ENCODE results near the gene ZNF341. TPM values are rescaled to one million over a fixed set of nuclear protein-coding genes. Genes with fewer than 3 reads are reported as not detected.

The ZNF341 gene
- total and polyA plus RNA-seq, 9 of the 15 experiments (the other 6 are each of a cell fraction or from before 2014, with no cell fraction given) = 0.08 to 2.6 (median 1.0) TPM

DNA sequence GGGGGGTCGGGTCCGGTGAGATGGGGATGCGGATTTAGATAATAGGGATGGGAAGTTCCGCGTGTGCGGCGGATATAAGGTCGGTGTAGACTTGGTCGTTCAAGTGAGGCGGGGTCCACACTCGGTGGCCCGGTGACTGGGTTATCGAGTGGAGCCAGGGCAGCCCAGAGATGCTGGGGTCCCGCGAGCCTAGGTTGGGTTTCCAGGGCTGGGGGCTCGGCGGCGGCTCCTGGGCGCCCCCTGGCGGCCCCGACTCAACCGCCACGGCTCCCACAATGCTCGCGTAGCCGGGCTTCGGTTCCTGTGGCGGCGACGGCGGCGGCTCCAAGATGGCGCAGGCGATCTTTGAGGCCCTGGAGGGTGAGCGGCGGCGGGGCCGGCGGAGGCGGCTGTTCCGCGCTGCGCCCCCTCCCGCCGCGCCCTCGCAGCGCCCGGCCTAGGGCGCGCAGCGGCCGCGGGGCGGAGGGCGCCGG, at the start of gene ZNF341 (continued):
- TF ChIP-seq CXXC5 (CRISPR knock-in tag; IDR thresholded peaks at IDR 0.05) = peak; percentile 97
- 0 out of 4 replicates have a peak, but pooled peaks of 1 of the 2 experiments have one; percentile 30 for TF ChIP-seq HDAC1 (IDR thresholded peaks at IDR 0.05)
- TF ChIP-seq NR2C1 (IDR thresholded peaks at IDR 0.05) = no peak
- no peak for TF ChIP-seq NR2C1 (tag; IDR thresholded peaks at IDR 0.05)
- no peak for TF ChIP-seq BRF2 (IDR thresholded peaks at IDR 0.05; ENCODE audit: borderline replicate concordance, insufficient read depth, insufficient read length)
- no peak for TF ChIP-seq SIX5 (IDR thresholded peaks at IDR 0.05; ENCODE audit: borderline replicate concordance in 1 of 2, insufficient read depth in 1 of 2, low read depth in 1 of 2, low read length in 2 of 2)
- TF ChIP-seq CTBP1 (IDR thresholded peaks at IDR 0.05; ENCODE audit: borderline replicate concordance) = peak; percentile 67
- peak; percentile 22; the same call in 1 of the 2 replicates for TF ChIP-seq POLR2H (tag; IDR thresholded peaks at IDR 0.05; ENCODE audit: low read depth)
- TF ChIP-seq SMARCA5 (IDR thresholded peaks at IDR 0.05) = peak; percentile 28; the same call in 1 of the 2 replicates
- TF ChIP-seq DNMT1 (IDR thresholded peaks at IDR 0.05) = no peak
- TF ChIP-seq SMC3 (conservative IDR thresholded peaks at IDR 0.05; ENCODE audit: insufficient read depth, low read depth, low read length) = peak; percentile 80
- TF ChIP-seq ARID2 (IDR thresholded peaks at IDR 0.05) = peak; percentile 45; the same call in 1 of the 2 replicates
- TF ChIP-seq, protein P1, sequence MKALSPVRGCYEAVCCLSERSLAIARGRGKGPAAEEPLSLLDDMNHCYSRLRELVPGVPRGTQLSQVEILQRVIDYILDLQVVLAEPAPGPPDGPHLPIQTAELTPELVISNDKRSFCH (CRISPR knock-in tag; IDR thresholded peaks at IDR 0.05) = no peak
- TF ChIP-seq, protein P1 (tag; IDR thresholded peaks at IDR 0.05) = no peak
- TF ChIP-seq ZNF239 (CRISPR knock-in tag; IDR thresholded peaks at IDR 0.05) = no peak
- no peak for TF ChIP-seq TRIM28 (IDR thresholded peaks at IDR 0.05)
- TF ChIP-seq, protein P2, sequence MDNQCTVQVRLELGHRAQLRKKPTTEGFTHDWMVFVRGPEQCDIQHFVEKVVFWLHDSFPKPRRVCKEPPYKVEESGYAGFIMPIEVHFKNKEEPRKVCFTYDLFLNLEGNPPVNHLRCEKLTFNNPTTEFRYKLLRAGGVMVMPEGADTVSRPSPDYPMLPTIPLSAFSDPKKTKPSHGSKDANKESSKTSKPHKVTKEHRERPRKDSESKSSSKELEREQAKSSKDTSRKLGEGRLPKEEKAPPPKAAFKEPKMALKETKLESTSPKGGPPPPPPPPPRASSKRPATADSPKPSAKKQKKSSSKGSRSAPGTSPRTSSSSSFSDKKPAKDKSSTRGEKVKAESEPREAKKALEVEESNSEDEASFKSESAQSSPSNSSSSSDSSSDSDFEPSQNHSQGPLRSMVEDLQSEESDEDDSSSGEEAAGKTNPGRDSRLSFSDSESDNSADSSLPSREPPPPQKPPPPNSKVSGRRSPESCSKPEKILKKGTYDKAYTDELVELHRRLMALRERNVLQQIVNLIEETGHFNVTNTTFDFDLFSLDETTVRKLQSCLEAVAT (IDR thresholded peaks at IDR 0.05) = peak in 1 of 2 experiments; percentile 61; a peak in 1 of 4 replicates
- peak; percentile 9 for TF ChIP-seq PCBP2 (IDR thresholded peaks at IDR 0.05; ENCODE audit: low read depth, low read length, poor library complexity, severe bottlenecking)
- TF ChIP-seq NCOA2 (IDR thresholded peaks at IDR 0.05; ENCODE audit: partially characterized antibody in 2 of 2) = no peak
- TF ChIP-seq, protein P3, sequence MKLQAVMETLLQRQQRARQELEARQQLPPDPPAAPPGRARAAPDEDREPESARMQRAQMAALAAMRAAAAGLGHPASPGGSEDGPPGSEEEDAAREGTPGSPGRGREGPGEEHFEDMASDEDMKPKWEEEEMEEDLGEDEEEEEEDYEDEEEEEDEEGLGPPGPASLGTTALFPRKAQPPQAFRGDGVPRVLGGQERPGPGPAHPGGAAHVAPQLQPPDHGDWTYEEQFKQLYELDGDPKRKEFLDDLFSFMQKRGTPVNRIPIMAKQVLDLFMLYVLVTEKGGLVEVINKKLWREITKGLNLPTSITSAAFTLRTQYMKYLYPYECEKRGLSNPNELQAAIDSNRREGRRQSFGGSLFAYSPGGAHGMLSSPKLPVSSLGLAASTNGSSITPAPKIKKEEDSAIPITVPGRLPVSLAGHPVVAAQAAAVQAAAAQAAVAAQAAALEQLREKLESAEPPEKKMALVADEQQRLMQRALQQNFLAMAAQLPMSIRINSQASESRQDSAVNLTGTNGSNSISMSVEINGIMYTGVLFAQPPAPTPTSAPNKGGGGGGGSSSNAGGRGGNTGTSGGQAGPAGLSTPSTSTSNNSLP (IDR thresholded peaks at IDR 0.05; ENCODE audit: borderline replicate concordance, low read depth, low read length) = no peak
- TF ChIP-seq POU5F1 (IDR thresholded peaks at IDR 0.05; ENCODE audit: borderline replicate concordance, low read depth, low read length, partially characterized antibody) = no peak
- TF ChIP-seq RHOXF2B (CRISPR knock-in tag; conservative IDR thresholded peaks at IDR 0.05) = no peak
- TF ChIP-seq TBP (optimal IDR thresholded peaks at IDR 0.05; ENCODE audit: low read depth, low read length) = peak; percentile 30
- no peak for TF ChIP-seq ZNF511 (CRISPR knock-in tag; IDR thresholded peaks at IDR 0.05)

Measured in K562 (cell line).